Mesangial cell (primary cell): Measurements from ENCODE around the gene POLQ. TPM values are rescaled to one million over a fixed set of nuclear protein-coding genes. Genes with fewer than 3 reads are reported as not detected.

Source experiments
- total RNA-seq: library from RNA; depleted of rRNA; stranded (reverse); fragments of >200 nt; gene quantifications from 2 replicates; pipeline ENCODE4 v1.2.3, GENCODE V29; 2015

The POLQ gene
- total RNA-seq, result 1.0 and 5.9 TPM in 2 replicates

GRCh38 chr3:121545574-121546455, at the start of gene POLQ:
Gene POLQ, minus strand, starts transcription at chr3:121545988. Its CDS starts 111 bp downstream, at chr3:121545877.

GRCh38 chr3:121592856-121593702, 47.3 kb upstream of the POLQ start, which contains the start of gene FBXO40:
Gene FBXO40, plus strand, starts transcription at chr3:121593379. Its CDS starts 27,197 bp downstream, at chr3:121620576.

GRCh38 chr3:121567649-121568048, 21.9 kb upstream of the POLQ start, which contains the start of gene ARGFX:
Gene ARGFX, plus strand, starts transcription at chr3:121567949. Its CDS starts 2,765 bp downstream, at chr3:121570714.

Other genes starting within 250 kb of the POLQ start
- gene ARGFX, start 22.0 kb upstream of the POLQ start, total RNA-seq, result not detected in 2 replicates
- not detected in 2 replicates for gene FBXO40, start 47.4 kb upstream of the POLQ start, total RNA-seq
- 0.49 and 0.51 TPM in 2 replicates for gene HCLS1, start 114.9 kb upstream of the POLQ start, total RNA-seq
- gene GOLGB1, start 203.8 kb upstream of the POLQ start, total RNA-seq, result 7.8 and 16.7 TPM in 2 replicates